ENCODE measurements around the gene TMEM50B.
"Not testable (repeated sequence)": the region's sequence is repeated elsewhere in the genome, so short reads cannot be mapped to it uniquely, and the experiment has no call there.

The TMEM50B gene

DNA sequence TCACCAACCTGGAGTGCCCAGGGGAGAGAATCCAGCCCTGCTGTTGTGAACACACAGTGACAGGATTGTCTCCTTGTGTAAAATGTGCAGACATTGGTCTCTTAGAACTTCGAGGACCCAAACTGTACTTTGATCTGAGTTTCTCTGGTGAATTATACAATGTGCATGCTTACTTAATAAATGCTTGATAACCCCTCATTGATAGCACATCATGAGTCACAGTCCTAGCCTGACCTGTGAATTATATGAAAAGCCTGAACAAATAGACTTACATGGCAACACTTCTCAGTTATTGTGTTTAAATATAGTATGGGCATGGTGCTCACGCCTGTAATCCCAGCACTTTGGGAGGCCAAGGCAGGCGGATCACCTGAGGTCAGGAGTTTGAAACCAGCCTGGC lies 53.9 kb downstream of the TMEM50B start:
- DNase-seq, result no peak

- no peak for DNase-seq
Observed at GRCh38 chr21:33424214-33424613, 55.6 kb downstream of the TMEM50B start.

GRCh38 chr21:33421713-33422393 lies 57.9 kb downstream of the TMEM50B start:
- no peak for DNase-seq

DNA sequence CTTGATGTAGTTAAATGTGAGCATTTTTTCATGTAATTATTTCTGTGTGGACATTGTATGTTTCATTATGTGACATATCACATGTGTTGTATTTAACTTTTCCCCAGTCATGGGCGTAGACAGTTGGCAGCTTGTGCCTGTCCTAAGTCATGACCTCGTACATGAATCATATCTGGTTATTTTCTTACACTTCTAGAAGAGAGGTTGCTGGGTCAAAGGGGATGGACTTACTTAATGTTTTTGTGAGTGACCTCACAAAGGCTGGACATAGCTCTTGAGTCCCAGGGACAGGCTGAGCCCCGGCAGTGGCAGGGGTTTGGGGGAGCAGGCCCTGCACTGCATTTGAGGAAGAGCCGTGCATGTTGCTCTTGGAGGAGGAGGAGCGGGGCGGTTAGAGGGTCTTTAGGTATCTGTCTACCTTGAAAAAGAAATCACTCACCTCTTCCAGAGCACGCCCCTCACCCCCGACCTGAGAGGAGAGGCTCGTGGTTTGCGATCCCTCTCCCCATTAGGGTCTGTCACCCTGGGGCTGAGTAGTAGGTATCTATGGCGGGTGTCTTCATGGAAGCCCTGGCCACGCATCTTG lies 60.1 kb downstream of the TMEM50B start:
- DNase-seq, result no peak

GRCh38 chr21:33418691-33419090 lies 61.1 kb downstream of the TMEM50B start:
- DNase-seq, result no peak

DNA sequence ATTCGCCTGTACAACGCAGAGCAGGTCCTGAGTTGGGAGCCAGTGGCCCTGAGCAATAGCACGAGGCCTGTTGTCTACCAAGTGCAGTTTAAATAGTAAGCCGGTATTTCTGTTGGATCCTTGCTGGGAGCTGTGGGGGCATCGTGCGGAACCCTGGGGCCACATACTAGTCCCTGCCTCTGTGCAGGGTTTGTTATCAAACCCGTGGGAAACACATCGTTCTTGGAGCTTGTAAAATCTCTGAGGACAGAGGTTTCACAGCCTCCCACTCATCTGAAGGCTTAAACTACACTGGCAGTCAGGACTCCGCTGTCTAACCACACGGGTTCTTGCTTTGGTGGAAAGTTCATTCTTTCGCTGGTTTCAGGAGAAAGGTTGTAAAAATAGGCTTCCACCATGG lies 64.8 kb downstream of the TMEM50B start:
- DNase-seq, result no peak

GRCh38 chr21:33414068-33414467 lies 65.7 kb downstream of the TMEM50B start:
- no peak for DNase-seq

GRCh38 chr21:33412832-33413519 lies 66.8 kb downstream of the TMEM50B start:
- no peak for DNase-seq

- DNase-seq, result not testable (repeated sequence)
Observed at GRCh38 chr21:33412439-33412831, 67.3 kb downstream of the TMEM50B start.

DNA sequence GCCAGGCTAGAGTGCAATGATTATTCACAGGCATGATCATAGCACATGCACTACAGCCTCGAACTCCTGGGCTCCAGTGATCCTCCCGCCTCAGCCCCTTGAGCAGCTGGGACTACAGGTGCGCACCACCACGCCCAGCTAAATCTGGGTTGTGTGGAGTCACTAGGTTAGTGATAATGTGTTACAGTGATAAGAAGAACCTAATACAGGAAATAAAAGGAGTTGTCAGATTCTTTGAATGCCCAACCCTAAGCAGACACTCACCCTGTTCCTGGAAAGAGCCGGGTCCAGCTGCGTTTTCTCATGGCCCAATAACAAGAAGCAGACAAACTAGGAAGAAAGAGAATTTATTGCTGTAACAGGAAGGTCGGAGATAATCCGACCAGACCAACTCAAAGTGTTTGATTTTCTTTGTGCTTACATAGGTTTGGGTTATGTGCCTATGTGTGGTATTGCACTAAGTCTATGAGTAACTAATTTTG lies 67.8 kb downstream of the TMEM50B start:
- no peak for DNase-seq

DNA sequence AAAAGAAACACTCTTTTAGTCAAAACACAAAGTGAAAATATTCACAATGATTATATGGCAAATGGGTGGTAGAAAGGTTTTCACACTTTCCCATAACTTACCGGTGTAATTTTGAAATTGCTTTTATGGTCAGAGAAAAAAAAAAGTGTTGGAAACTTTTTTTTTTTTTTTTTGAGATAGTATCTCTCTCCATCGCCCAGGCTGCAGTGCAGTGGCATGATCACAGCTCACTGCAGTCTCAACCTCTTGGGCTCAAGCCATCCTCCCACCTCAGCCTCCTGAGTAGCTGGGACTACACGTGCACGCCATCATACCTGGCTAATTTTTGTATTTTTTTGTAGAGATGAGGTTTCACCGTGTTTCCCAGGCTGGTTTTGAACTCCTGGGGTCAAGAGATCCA lies 73.3 kb downstream of the TMEM50B start:
- no peak for DNase-seq

DNA sequence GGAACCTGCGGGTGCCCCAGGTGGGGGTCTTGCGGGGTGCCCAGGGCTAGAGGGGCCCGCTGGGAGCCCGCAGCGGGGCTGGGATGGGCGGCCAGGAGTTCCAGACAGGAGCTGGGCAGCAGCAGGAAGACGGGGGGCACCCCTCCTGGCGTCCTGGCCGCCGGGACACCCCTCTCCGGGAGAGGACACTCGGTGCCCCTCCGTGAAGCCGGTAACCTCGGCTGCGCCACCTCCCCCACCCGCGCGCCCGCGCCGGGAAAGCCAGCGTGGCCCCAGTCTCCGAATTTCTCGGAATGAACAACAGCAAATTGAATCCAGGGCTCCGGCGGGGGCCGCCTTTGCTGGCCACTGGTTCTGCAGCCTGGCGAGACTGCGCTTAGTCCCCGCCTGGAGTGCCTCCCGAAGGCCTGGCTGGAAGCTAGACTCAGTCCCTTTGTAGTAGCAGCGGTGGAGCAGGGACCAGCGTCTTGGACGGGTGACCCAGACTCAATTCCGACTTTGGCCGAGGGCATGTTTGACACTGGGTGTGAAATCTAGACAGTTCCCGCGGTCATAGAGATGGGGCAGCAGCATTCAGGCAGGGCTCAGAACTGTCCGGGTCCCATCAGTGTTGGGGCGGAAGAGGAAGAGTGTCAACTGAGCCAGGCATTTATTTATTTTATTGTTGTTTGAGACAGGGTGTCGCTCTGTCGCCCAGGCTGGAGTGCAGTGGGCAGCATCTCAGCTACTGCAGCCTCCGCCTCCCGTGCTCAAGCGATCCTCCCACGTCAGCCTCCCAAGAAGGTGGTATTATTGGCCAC lies 75.8 kb downstream of the TMEM50B start:
- no peak for DNase-seq

- DNase-seq, result no peak
Observed at GRCh38 chr21:33403128-33403785, 76.5 kb downstream of the TMEM50B start, which contains the start of gene IFNGR2. TSS of gene IFNGR2 (plus strand) at chr21:33403413. CDS start at chr21:33403544, 131 bp downstream.

DNA sequence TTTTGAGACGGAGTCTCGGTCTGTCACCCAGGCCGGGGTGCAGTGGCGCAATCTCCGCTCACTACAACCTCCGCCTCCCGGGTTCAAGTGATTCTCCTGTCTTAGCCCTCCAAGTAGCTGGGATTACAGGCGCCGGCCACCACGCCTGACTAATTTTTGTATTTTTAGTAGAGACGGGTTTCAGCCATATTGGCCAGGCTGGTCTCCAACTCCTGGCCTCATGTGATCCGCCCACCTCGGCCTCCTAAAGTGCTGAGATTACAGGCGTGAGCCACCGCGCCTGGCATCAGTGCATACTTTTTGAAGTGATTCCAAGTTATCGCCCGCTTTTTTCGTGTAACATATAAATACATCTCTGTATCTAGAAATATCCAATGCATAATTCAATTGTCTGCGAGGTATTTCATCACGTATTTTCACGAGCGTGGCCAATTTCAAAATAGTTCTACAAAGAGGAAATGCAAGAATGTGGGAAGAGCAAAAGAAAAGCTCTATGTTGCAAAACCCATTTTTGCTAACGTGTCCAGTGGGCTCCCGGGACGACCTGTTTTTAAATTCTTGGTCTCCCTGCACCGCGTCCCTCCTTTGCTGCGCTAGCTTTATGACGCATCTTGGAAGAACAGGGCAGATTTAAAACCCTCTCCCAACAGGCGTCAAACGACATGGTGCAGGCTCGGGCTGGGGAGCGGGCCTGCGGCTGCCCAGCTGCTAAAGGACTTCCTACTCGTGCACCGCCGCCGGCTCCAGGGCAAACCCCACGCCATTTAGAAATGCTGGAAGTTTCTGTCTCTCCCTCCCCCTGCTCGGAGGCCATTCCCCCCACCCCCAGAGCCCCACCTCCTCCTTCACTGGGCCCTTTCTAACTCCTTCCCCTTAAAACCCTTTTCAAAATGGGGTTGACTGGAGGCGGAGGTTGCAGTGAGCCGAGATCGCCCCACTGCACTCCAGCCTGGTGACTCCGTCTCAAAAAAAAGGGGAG lies 77.5 kb downstream of the TMEM50B start:
- no peak for DNase-seq

DNA sequence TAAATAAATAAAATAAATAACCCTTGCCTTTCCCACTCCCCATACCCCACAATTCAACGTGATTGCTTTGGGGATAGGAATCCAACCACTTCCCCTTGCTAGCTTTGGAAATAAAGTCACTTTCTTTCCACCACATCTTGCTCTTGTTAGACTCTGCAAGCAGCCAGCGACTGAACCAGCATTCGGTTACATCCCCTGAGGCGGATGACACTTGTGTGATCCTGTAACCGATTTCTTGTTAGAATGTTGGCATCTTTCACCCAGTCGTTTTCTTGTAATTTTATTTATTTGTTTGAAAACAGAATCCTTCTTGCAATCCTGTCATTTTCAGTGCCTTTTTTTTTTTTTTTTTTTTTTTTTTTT lies 78.2 kb downstream of the TMEM50B start:
- no peak for DNase-seq

Data from NCI-H1048 (cell line).